Heart left ventricle (tissue), 13 donors: ENCODE measurements around the gene MAP3K21.

Source experiments
- CTCF ChIP-seq, 12 donors: fragments of 200-600 bp; sonication (generic) in 4 of 12; IDR thresholded peaks; one replicate each; pipeline versions ENCODE4 v1.5.0 to v1.8.0; 2018 to 2022; ENCODE audit warnings: antibody characterized with exemption in 12 of 12, mild to moderate bottlenecking in 5 of 12
- POLR2A ChIP-seq, 2 donors: fragments of 450-650 bp; IDR thresholded peaks; one replicate each; pipeline ENCODE4 v1.6.1; 2017; ENCODE audit warnings: antibody characterized with exemption in 2 of 2, mild to moderate bottlenecking in 2 of 2, moderate library complexity in 2 of 2
- donor health status: ischemic (EF 13 %, LVEDD 7.1; RV severe dilation, severe dysfunction).
- donor health status: DM: no; HTN: yes; CAD: no.
- donor health status: DM: no; HTN: no; CAD: no.
- donor health status: ischemic (EF 25% LVEDD 6.9; RV normal size, moderate dysfunction).
- donor health status: ischemic (EF 25% LVEDD 5.7; RV mildly dilated, moderate dysfunction).
- donor health status: ischemic (EF 35%, LVEDD 5.7; RV mildly dilated, moderate dysfunction).
- donor health status: nonischemic (EF 11% LVEDD 7.7; RV severe dilation, severe dysfunction).
- donor health status: DM: yes; HTN: yes; CAD: no.
- donor health status: PGD.
- donor health status: ischemic (EF 29% LVEDD 5.4; RV normal size, mild dysfunction).
- donor health status: nonischemic (EF 23%, LVEDD 6.1; RV moderate dilation, normal function).

- no peak for TF ChIP-seq CTCF (IDR thresholded peaks at IDR 0.05)
- no peak for TF ChIP-seq POLR2A (IDR thresholded peaks at IDR 0.05)
Measured at GRCh38 chr1:233390842-233391737, 63.6 kb downstream of the MAP3K21 start.
